Cerebellar cortex (tissue), 1 donor: Measurements from ENCODE around the gene NCOR1.

Experiments
- DNase-seq: peaks from one replicate; pipeline ENCODE4 v3.0.0-alpha.2; 2015; ENCODE audit warnings: low spot score

Gene NCOR1

DNA sequence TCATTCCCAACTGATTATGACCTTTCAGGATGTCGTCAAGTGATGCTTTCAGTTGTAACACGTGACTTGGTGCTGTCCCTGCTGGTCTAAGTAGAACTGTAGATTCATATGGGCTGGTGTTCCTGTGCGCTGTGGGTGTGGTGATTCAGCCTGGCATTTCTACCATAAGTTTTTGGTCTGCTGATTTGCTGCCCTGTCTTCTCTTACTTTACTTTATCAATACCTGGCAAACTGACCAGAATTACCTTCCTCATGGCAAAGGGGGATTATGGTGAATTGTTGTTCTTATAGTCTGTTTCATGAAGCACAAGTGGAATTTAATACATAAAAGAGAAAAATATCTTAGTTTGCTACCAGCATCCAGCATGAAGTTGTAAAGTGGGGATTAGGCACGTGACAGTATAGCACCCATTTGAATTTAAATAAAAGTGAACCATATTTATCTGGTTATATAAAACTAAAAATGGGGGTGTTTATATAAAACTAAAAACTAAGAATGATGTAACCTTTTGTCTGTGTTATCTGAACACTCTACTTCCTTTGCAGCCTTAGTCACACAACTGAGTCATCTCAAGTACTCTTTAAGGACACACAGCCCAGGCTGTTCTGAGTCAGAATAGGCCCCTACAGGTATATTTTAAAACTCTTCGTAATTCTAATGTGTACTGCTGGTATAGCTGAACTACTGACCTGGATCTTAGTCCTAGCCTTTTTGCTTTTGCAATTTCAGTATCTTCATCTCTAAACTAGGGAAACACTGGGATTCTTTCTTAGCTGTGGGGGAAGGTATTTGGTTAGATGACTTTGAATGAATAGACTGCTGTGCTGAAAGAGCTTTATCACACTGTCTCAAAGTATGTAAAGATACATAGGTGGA is 187.4 kb downstream of the NCOR1 start:
- no peak for DNase-seq

GRCh38 chr17:16026895-16027294 is 188.4 kb downstream of the NCOR1 start:
- DNase-seq, result no peak

GRCh38 chr17:16025202-16025601 is 190.1 kb downstream of the NCOR1 start:
- no peak for DNase-seq

DNA sequence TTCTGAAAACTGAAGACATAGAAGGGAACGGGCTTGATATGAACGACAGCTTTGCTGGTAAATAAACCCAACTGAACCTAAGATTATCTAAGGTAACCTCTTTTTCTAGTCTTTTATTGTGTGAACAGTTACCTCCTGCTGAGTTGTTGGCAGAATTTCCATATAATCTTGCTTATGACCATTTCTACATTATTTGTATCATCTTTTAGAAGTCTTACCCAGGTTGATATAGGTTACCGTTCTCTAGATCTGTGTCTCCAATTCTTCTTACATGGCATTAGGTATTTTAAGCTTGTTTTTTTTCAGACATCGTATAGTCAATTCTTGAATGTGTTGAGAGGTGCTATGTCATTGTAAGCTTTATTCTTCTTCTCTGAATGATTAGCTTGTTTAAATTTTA is 191.5 kb downstream of the NCOR1 start:
- DNase-seq, result no peak

- DNase-seq, result no peak
Measured at GRCh38 chr17:16019347-16019746, 196.0 kb downstream of the NCOR1 start.

DNA sequence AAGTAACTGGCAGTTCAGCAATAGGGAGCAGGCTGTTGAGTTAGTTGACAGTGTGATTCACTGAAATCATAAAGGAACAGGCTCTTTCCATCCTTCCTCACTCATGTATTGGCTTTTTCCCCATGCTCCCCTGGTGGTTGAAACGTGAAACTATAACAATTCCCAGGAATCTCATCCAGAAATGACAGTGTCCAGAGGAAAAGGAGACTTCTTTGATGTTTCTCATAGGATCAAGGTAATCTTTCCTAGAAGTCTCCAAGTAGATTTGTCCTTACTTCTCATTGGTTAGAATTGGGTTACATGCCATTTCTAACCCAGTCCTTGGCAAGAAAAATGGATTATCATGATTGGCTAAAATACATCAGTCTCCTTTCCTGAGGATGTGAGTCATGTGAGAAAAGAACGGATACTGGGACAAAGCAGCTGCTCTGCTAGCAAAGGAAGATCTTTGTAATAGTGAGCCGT is 201.4 kb downstream of the NCOR1 start:
- DNase-seq, result peak; percentile 46

DNA sequence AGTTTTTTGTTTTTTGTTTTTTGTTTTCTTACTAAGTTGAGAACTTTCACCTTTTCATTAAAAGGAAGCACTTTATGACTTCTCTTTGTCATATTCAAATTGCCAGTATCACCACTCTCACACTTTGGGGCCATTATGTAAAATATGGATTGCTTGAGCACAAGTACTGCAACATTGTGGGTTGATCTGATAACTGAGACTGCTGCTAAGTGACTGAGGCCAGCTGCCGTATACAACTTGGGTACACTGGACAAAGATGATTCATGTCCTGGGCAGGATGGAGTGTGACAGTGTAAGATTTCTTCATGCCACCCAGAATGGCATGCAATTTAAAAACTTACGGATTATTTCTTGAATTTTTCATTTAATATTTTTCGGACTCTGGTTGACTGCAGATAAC is 207.9 kb downstream of the NCOR1 start:
- DNase-seq, result no peak

DNA sequence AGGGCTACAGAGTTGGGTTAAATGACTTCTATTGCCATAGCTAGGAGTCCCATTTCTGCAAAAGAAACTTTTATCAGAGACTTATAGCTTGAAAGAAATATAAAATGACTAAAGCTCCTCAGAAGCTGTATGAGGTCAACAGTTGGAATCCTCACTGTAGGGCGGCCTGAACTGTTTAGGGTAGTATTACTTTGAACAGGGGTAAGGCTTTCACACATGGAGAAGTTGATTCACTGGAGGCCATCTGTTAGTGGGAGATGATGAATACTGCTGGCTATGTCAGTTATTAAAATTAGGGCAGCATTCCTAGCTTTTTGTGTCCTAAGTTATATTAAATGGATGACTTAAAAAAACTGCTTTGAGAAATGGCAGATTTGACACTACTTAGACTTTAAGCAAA is 209.7 kb downstream of the NCOR1 start:
- no peak for DNase-seq

DNA sequence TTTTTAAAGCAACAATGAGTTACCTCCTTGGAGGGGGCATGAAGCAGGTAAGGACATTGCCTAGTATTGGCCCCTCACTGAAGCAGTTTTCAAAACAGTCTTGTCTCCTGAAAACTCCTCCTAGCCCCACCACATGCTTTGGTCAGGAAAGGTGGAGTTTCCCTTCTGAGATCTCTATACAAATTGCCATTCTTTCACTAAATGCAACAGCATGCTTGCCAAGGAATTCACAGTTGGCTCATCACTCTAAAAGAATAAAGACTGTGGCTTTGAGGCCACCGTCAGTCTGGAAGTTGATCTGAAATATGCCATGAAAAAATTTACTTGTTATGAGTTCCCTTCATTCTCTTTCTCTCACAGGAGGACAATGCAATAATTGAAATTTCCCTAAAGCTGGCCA is 211.5 kb downstream of the NCOR1 start:
- DNase-seq, result no peak

- no peak for DNase-seq
Measured at GRCh38 chr17:16002708-16003260, 212.6 kb downstream of the NCOR1 start.

- DNase-seq, result no peak
Measured at GRCh38 chr17:16001226-16001897, 214.0 kb downstream of the NCOR1 start.

DNA sequence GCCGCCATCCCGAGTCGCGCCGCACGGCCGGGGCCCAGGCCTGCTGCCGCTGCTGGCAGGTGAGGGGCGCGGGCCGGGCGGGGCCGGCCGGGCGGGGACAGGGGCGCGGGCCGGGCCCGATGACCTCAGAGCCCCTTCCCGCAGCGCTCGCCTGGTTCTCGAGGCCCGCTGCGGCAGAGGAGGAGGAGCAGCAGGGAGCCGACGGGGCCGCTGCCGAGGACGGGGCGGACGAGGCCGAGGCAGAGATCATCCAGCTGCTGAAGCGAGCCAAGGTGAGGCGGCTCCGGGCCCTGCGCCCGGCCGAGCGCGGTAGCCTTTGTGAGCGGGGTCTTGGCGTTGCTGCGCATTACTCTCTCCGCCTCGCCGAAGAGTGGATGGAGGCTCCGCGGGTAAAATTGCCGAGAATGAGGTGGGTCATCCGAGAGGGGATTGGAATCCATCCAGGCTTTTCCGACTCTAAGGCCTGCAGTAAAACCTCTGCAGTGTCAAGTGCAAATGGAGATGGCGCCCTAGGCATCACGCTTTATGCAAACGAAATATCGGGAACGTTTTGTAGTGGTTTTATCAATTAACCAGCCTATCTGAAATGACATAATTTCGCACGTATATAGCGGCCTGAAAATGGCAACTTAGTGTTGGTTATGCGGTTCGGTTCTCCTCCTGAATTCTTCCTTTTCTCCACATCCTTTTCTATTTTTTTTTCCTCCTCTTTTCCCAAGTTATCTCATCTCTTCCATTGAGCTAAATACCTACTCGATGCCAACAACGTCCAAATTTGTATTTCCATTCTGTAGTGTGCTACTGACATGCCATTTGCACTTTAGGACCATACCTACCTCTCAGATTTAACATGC is 215.1 kb downstream of the NCOR1 start:
- peak; percentile 35 for DNase-seq

DNA sequence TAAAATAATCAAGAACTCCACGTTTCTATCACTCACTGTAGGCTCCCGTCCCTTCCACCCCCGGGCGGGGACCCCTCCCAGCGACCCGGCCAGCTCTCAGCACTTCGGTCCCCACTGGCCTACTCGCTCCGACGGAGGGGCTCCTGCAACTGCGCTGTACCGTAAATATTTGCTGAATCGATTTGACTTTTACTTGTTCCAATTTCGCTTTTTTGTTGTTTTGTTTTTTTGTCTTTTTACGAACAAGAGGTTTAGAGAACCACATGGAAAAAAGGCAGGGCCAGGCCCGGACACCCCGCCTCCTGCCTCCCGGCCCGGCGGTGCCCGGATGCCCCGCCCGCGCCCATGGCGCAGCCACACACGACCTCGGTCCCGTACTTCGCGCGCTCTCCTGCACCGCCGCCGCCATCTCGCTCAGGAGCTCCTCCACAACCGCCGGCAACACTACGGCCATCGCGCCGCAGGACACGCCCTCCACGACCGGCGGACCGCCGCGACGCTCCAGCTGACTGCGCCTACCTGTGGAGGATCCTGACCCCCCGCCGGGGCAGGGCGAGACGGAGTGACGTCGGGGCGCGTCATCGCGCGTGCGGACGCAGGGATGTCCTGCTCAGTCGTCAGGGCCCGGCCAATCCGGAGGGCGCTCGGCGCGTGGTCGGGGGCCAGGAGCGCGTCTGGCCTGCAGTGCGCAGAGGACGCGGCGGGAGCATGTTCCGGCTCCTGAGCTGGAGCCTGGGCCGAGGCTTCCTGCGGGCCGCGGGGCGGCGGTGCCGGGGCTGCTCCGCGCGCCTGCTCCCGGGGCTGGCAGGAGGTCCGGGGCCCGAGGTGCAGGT is 216.0 kb downstream of the NCOR1 start, which contains the start of the genes TTC19 and ZSWIM7:
Gene TTC19, plus strand, starts transcription at position 684 of the 833 bp plus-strand sequence. Its CDS starts 25 bp downstream, at position 709.
Gene ZSWIM7, minus strand, starts transcription at position 564 of the 833 bp plus-strand sequence. Its CDS starts 110 bp downstream, at position 454.
- DNase-seq, result peak; percentile 96

DNA sequence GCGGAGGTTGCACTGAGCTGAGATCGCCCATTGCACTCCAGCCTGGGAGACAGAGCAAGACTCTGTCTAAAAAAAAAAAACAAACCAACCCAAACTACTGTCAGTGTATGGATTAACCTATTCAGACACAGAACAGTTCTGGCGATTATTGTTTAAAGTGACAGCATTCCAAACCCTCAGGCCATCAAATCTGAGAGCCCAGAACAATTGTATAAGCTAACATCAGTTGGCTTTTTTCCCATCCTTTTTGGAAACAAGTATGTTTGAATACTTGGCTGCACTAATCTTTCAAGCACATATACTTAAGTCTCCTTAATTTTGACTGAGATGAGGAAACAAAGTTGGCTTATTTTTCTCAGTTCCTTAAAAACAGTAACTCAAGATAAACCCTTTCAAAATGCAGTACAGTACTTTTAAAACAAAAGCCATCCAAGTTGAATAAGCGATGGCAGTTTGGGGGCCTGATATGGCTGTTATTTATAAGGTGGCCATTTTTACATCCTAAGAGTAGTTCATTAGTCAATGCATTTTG is 217.2 kb downstream of the NCOR1 start:
- peak; percentile 12 for DNase-seq

DNA sequence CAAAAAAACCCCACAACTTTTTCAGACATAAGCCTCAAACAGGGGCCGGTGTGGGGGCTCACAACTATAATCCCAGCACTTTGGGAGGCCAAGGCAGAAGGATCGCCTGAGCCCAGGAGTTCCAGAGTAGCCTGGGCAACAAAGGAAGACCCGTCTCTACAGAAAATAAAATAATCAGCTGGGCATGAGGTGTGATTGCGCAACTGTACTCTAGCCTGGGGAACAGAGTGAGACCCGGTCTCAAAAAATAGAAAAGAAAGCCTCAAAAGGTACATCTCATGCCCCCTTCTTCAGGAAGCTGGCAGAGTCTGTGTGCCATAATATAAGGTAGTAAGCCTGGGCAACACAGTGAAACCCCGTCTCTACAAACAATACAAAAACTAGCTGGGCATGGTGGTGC is 219.0 kb downstream of the NCOR1 start:
- no peak for DNase-seq

GRCh38 chr17:15981646-15982580 is 233.4 kb downstream of the NCOR1 start:
- DNase-seq, result no peak

DNA sequence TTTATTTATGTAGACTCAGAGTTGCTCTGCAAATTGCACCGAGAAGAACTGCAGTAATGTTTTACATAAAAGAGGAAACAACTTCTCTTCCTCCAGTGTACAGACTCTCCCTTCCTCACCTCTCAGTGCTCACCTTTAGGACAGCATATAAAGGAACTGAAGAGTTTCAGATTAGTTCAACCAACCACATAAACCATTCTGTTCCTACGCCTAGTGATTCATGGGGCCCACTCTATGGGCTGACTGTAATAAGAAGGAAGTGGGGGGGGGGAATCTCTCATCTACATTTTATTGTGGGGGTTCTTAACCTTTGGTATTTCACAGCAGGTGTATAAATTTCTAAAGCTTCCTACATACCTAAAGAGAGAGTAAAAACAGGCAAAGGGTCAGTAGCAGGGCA is 234.1 kb downstream of the NCOR1 start:
- DNase-seq, result no peak
